Liver (tissue), 3 donors: ENCODE results near the gene SEC22A.

Source experiments
- ATF3 ChIP-seq: IDR thresholded peaks from 2 replicates; pipeline ENCODE4 v1.6.1; 2016; ENCODE audit warnings: antibody characterized with exemption
- CTCF ChIP-seq: fragments of 150-350 bp; IDR thresholded peaks from 2 replicates; pipeline ENCODE4 v1.5.1; 2017; ENCODE audit warnings: improper control_type of control experiment, low read depth, low read length; ENCODE audit not compliant: missing input control
- FOXA2 ChIP-seq: IDR thresholded peaks from 2 replicates; pipeline ENCODE4 v1.6.1; 2016; ENCODE audit warnings: antibody characterized with exemption
- HNF4G ChIP-seq: IDR thresholded peaks from 2 replicates; pipeline ENCODE4 v1.6.1; 2016; ENCODE audit warnings: antibody characterized with exemption
- MAX ChIP-seq: IDR thresholded peaks from 2 replicates; pipeline ENCODE4 v1.6.1; 2016; ENCODE audit warnings: antibody characterized with exemption
- NR2F2 ChIP-seq: IDR thresholded peaks from 2 replicates; pipeline ENCODE4 v1.6.1; 2016; ENCODE audit warnings: antibody characterized with exemption
- REST ChIP-seq: IDR thresholded peaks from 2 replicates; pipeline ENCODE4 v1.6.1; 2016; ENCODE audit warnings: antibody characterized with exemption, mild to moderate bottlenecking
- RXRA ChIP-seq, 2 donors: IDR thresholded peaks; 2 replicates each; pipeline ENCODE4 v1.6.1; 2017 to 2018; ENCODE audit warnings: antibody characterized with exemption in 2 of 2, mild to moderate bottlenecking in 1 of 2
- ZBTB33 ChIP-seq: IDR thresholded peaks from 2 replicates; pipeline ENCODE4 v1.6.1; 2016; ENCODE audit warnings: antibody characterized with exemption
- donor health status: healthy.
- donor health status: healthy.

- no peak for TF ChIP-seq CTCF
- no peak for TF ChIP-seq ATF3
- TF ChIP-seq RXRA (IDR thresholded peaks at IDR 0.05), result peak; percentile 54 to 75
- TF ChIP-seq MAX, result no peak
- TF ChIP-seq NR2F2, result no peak
- no peak for TF ChIP-seq ZBTB33
- peak; percentile 69 for TF ChIP-seq FOXA2
- no peak for TF ChIP-seq HNF4G
- TF ChIP-seq REST, result no peak
Measured at GRCh38 chr3:123157598-123158287, 44.0 kb upstream of the SEC22A start.
